ENCODE data around the gene URB2.
"Not testable (repeated sequence)": the region's sequence is repeated elsewhere in the genome, so short reads cannot be mapped to it uniquely, and the experiment has no call there.

URB2 gene

GRCh38 chr1:229625915-229626831, at the start of gene URB2, which contains the start of gene TAF5L:
Gene URB2, plus strand, starts transcription at chr1:229626247. Its CDS starts 1,387 bp downstream, at chr1:229627634.
Gene TAF5L, minus strand, starts transcription at chr1:229626122. Its CDS starts 11,640 bp downstream, at chr1:229614482.
- DNase-seq (ENCODE audit: low read depth) = peak; percentile 65

DNA sequence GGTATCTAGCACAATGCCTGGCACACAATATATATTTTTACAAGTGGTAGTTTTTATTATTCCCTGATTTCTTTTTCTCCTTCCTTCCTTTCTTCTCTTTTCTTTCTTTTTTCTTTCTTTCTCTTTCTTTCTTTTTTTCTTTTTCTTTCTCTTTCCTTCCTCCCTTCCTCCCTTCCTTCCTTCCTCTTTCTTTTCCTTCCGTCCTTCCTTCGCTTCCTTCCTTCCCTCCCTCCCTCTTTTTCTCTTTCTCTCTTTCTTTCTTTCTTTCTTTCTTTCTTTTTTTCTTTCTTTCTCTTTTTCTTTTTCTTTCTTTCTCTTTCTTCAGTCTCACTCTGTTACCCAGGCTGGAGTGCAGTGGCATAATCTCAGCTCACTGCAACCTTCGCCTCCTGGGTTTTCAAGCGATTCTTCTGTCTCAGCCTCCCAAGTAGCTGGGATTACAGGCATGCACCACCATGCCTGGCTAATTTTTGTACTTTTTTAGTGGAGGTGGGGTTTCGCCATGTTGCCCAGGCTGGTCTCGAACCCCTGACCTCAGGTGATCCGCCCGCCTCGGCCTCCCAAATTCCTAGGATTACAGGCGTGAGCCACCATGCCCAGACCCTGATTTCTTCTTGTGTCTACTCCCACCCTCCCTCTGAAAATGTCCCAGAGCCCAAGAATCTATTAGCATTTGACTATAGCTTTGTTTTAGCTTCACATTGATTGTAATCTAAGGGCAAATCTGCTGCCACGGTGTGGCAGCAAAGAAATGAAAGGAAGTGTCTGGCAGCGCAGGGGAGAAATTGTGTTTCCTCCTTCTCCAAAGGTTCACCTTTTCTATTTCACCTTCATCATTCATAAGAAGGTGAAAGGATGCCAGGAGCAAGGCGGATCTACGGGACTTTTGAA, 47.6 kb upstream of the URB2 start:
- no peak for DNase-seq (ENCODE audit: low read depth)

DNA sequence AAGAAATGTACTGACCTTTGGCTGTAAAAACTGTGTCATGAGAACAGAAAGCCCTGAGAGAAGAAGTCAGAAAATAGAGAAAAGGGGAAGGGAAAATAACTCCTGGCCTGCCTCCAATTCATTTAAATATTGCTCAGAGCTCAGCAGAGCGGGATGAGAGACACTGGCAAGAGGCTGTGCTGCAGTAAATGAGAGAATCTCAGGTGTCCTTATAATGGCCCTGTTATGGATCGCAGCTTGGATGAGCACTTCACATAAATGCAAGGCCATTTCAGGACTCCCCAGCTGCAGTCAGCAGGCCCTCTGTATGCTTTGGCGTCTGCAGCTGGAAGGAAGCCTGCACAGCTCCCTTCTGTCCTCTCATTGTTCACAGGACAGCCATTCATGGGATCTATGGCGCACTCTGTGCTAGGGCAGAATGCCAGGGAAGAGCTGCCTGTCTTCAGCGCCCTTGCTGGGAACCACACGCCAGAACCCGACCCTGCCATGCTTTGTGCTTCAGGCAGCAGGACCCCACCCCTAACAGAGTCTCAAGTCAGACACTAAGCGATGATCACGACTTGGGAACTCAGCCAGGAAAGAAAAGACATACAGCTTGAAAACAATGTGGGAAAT, 46.9 kb upstream of the URB2 start:
- no peak for DNase-seq (ENCODE audit: low read depth)

DNA sequence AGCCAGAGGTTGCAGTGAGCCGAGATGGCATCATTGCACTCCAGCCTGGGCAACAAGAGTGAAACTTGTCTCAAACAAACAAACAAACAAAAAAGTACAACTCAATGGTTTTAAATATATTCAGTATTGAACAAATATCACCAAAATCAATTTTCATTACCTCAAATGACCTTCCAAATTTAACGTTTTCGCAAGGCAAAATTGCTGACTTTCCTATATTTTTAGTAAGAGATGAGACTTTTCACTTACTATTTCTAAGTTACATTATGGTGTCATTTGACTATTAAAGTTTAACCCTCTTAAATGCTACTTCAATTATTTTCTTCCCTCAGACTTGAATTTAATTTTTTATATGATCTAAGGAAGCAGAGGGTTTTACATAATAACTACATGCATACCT, 44.6 kb upstream of the URB2 start:
- DNase-seq (ENCODE audit: low read depth) = no peak

DNA sequence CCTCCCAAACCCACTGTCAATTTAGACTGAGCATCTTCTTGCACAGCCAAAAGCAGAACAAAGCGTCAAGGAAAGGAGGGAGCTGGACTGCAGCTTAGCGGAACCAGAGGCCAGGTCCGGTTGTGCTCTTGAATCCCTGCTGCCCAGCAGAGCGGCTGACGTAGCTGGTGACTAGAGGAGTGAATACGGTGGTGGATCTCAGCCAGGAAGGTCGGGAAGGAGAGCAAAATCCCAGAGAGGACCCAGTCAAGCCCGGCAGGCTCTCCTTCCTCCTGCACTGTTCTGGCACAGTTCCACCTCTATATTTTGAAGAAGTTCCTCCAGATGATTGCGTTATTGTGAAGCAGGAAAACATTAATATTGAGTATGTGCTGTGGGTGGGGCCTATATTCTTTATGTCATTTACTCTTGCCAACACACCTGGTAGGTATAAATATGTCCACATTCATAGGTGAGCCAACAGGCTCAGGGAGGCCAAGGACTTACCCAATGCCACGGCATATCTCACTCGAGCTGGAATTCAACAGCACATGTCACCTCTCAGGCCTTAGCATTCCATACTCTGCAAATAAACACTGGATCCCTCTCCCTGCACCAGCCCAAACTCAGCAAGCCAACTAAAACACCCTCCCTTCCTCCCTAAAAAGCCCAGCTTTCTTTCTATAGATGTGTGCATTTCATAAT, 43.9 kb upstream of the URB2 start:
- DNase-seq (ENCODE audit: low read depth) = no peak

- DNase-seq (ENCODE audit: low read depth) = no peak
Observed at GRCh38 chr1:229582715-229583114, 43.3 kb upstream of the URB2 start.

DNA sequence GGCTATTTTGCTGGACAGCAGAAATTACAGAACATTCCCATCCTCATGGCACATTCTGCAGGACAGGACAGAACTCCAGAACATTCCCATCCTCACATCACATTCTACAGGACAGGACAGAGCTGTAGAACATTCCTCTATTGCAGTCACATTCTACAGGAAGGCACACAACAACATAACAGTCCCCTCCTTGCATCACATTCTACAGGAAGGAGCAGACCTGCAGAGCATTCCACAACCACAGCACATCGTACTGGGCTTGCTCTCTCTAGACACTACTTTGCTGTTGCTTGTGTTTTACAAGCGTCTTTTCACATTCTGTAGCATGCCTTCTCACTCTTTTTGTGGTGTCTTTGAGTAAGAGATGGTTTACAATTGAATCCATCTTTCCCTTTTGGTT, 40.7 kb upstream of the URB2 start:
- no peak for DNase-seq (ENCODE audit: low read depth)

- DNase-seq (ENCODE audit: low read depth) = no peak
Observed at GRCh38 chr1:229590119-229590518, 35.9 kb upstream of the URB2 start.

- DNase-seq (ENCODE audit: low read depth) = no peak
Observed at GRCh38 chr1:229593800-229594199, 32.2 kb upstream of the URB2 start.

DNA sequence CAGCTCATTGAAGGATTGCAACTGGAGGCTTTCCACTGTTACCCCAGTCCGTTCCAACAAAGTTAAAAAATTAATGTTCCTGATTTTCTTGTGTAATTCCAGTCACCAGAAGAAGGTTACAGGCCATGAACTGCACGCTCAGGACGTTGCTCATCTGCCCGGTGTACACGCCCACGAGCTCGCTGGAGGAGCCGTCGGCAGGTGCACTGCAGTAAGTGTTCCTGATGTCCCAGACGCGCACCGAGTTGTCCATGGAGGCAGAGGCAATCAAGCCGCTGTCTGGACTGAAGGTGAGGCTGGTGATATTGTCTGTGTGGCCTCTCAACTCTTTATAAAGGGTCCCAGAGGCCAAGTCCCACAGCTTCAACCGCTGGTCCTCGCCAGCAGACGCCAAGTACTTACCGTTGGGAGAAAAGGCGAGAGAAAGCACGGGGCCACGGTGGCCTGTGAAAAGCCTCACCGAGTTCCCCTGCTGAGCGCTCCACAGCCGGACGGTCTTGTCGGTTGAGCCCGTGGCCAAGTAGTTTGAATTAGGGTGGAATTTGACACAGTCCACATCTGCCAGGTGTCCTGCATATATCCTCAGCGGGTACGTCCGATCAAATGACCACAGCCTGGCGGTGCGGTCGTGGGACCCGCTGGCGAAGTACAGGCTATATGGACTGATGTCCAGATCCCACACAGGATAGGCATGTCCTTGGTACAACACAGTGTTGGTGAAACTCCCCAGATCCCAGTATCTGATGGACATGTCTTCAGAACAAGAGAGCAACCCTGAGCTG, 31.6 kb upstream of the URB2 start:
- no peak for DNase-seq (ENCODE audit: low read depth)

DNA sequence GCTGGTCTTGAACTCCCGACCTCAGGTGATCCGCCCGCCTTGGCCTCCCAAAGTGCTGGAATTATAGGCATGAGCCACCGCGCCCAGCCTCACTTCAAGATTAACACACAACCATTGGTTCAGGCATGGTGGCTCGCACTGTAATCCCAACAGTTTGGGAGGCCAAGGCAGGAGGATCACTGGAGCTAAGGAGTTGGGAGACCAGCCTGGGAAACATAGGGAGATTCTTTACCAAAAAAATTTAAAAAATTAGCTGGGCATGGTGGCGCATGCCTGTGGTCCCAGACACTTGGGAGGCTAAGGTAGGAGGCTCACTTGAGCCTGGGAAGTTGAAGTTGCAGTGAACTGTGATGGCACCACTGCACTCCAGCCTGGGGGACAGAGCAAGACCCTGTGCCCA, 30.2 kb upstream of the URB2 start:
- not testable (repeated sequence) for DNase-seq (ENCODE audit: low read depth)

- no peak for DNase-seq (ENCODE audit: low read depth)
Observed at GRCh38 chr1:229596925-229597699, 28.9 kb upstream of the URB2 start.

- DNase-seq (ENCODE audit: low read depth) = no peak
Observed at GRCh38 chr1:229597877-229598276, 28.2 kb upstream of the URB2 start.

GRCh38 chr1:229599218-229599954, 26.7 kb upstream of the URB2 start:
- DNase-seq (ENCODE audit: low read depth) = no peak

DNA sequence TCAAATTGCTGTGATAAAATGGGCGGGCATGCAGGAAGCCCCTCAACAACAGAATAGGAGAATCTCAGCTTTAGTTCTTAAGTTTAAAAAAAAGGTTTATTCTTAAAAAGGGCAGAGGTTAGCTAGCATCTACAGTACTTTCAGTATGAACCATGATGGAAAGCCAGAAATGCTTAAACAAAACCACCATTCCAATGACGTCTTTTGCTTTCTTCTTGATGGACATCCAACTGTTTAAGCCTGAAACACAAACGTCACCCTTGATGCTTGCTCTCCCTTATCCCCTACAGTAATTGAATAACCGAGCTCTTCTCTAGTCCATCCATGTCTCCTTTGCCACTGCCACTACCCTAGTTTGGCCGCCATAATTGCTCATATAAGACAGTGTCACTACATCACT, 25.8 kb upstream of the URB2 start:
- DNase-seq (ENCODE audit: low read depth) = no peak

- DNase-seq (ENCODE audit: low read depth) = no peak
Observed at GRCh38 chr1:229603371-229604005, 22.6 kb upstream of the URB2 start.

GRCh38 chr1:229607370-229607769, 18.7 kb upstream of the URB2 start:
- DNase-seq (ENCODE audit: low read depth) = no peak

DNA sequence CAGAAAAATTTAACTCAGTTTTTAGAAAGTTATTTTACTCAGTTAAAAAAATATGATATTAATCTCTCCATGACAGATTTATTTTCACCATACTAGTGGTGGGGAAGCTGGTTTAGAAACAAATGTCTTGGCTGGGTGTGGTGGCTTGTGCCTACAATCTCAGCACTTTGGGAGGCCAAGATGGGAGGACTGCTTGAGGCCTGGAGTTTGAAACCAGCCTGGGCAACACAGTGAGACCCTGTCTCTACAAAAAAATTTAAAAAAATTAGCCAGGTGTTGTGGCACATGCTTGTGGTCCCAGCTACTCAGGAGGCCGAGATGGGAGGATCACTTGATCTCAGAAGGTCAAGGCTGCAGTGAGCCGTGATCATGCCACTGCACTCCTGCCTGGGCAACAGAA, 17.5 kb upstream of the URB2 start:
- no peak for DNase-seq (ENCODE audit: low read depth)

GRCh38 chr1:229613938-229614337, 12.1 kb upstream of the URB2 start:
- DNase-seq (ENCODE audit: low read depth) = no peak

All from stimulated activated CD8-positive, alpha-beta memory T cell treated with anti-CD3 and anti-CD28 coated beads, Interleukin-12 subunit alpha, Interleukin-12 subunit beta, amount 100 ng/mL, for 1 hour (primary cell).